Prostate gland (tissue), 2 donors: ENCODE data around the gene PYDC1. TPM values are rescaled to one million over a fixed set of nuclear protein-coding genes. Genes with fewer than 3 reads are reported as not detected.
A peak's percentile ranks its signal among the peaks of the same experiment; 100 is the strongest.
"Not testable (repeated sequence)": the region's sequence is repeated elsewhere in the genome, so short reads cannot be mapped to it uniquely, and the experiment has no call there.

ENCODE experiments used
- DNase-seq: peaks from one replicate; pipeline ENCODE4 v3.0.0-alpha.2; 2019; ENCODE audit warnings: low spot score
- H3K27ac ChIP-seq, 2 donors: fragments of 200-600 bp; sonication (generic); 2 replicates each; pipeline ENCODE4 v1.5.1; 2017 to 2019
- H3K27me3 ChIP-seq: fragments of 200-600 bp; sonication (generic); replicated peaks from 2 replicates; pipeline ENCODE4 v1.5.1; 2019; ENCODE audit not compliant: insufficient read depth
- H3K36me3 ChIP-seq, 2 donors: fragments of 200-600 bp; sonication (generic); 1 replicate in 1 of 2; 2 replicates in 1 of 2; pipeline versions ENCODE4 v1.5.1 to v1.8.1; 2017 to 2019
- H3K4me1 ChIP-seq: fragments of 200-600 bp; sonication (generic); replicated peaks from 2 replicates; pipeline ENCODE4 v1.5.1; 2019
- H3K4me3 ChIP-seq, 2 donors: fragments of 200-600 bp; sonication (generic); 2 replicates each; pipeline ENCODE4 v1.5.1; 2017 to 2019
- H3K9me3 ChIP-seq: fragments of 200-600 bp; sonication (generic); 2 replicates; pipeline ENCODE4 v1.5.1; 2017
- CTCF ChIP-seq, 4 experiments: fragments of 200-600 bp in 2 of 4; fragments of 450-650 bp in 2 of 4; sonication (generic) in 2 of 4; IDR thresholded peaks; 1 replicate in 3 of 4; 2 replicates in 1 of 4; pipeline ENCODE4 v1.5.1; 2016 to 2019; ENCODE audit warnings: antibody characterized with exemption in 4 of 4, mild to moderate bottlenecking in 2 of 4, moderate library complexity in 2 of 4
- POLR2A ChIP-seq: fragments of 450-650 bp; IDR thresholded peaks from one replicate; pipeline ENCODE4 v1.6.1; 2016; ENCODE audit warnings: antibody characterized with exemption, mild to moderate bottlenecking
- POLR2AphosphoS5 ChIP-seq: sonication (generic); formaldehyde crosslinking; IDR thresholded peaks from one replicate; pipeline ENCODE4 v1.6.1; 2017; ENCODE audit warnings: antibody characterized with exemption
- WGBS: methylation state at CpG from one replicate; pipeline ENCODE4 v1.1.5; 2018; 5-methylcytosine and 5-hydroxymethylcytosine counted together
- intact Hi-C: fragments of 100-400 bp; cut with DNase I; formaldehyde crosslinking; loops from one replicate; pipeline ENCODE4 v1.14.2; 2022
- total RNA-seq, 2 donors: library from RNA; depleted of rRNA; stranded (reverse); fragments of >200 nt; gene quantifications; one replicate each; pipeline ENCODE4 v1.1.0, GENCODE V29; 2016

The PYDC1 gene
- total RNA-seq, 2 donors from 2014 or later: not detected

DNA sequence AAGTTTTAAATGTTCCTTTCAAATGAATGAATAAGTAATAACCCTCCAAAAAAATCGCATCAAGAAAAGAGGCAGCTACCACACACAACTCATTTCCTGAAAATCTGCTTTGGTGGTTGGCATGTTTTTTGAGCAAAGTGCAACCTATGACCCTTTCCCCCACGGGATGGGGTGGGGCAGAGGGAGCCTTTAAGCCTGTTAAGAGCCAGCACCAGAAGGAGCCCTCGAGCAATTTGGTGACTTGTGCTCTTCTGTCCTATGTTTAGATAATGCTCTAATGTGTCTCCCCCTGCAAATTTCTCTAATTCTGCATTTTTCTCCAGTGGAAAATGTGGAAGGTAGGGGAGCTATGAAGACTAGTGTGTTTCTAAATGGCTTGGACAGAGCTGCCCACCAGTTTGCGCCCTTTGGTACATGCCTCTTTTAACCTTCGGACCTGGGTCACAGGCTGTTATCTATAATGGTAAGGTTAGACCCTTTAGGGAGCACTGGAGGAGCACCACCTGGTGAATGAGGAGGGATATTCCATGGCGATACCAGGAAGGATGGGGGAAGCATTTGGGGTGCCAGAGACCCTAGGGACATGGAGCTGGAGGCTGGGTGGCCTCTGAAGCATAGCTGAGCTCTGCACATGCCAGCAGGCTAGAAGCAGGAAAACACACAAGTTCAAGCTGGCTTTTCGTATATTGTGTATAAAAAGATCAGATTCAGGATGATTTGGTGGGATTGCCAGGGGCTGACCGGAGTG lies 15.9 kb downstream of the PYDC1 start:
- no peak for DNase-seq
- TF ChIP-seq CTCF (IDR thresholded peaks at IDR 0.05): no peak
- no peak for TF ChIP-seq POLR2A
- TF ChIP-seq POLR2AphosphoS5: no peak
- Histone ChIP-seq H3K4me3 (no peak overlapping the region), H3K27me3 (no peaks in the 10 kb centered on the region), H3K9me3 (no peaks in the 10 kb centered on the region), H3K4me1 (no peaks in the 10 kb centered on the region), H3K36me3 (peaks cover 0 to 4% of the 10 kb centered on the region in 2 donors), H3K27ac (peak overlapping the region in 1 of 2 donors; percentile 78)
- intact Hi-C loops: no loop called here
- 53% methylated on average over 8 of the region's 8 CpGs for WGBS

DNA sequence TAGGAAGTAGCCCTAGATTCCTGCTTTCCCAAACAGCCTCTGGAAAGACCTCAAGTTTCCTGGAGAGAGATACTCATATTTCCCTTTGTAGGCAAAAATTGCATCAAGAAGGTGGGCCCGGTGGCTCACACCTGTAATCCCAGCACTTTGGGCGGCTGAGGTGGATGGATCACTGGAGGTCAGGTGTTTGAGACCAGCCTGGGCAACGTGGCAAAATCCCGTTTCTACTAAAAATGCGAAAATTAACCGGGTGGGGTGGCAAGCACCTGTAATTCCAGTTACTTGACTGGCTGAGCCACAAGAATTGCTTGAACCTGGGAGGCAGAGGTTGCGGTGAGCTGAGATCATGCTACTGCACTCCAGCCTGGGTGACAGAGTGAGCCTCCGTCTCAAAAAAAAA lies 16.8 kb downstream of the PYDC1 start:
- H3K36me3 ChIP-seq, H3K9me3 ChIP-seq, intact Hi-C loops, H3K4me3 ChIP-seq, H3K27me3 ChIP-seq, DNase-seq, H3K4me1 ChIP-seq, H3K27ac ChIP-seq: not testable (repeated sequence)
- WGBS: 78% methylated on average over 8 of the region's 8 CpGs

- TF ChIP-seq POLR2A (no peak), POLR2AphosphoS5 (no peak), CTCF (IDR thresholded peaks at IDR 0.05) (no peak)
- Histone ChIP-seq H3K4me3 (no peak overlapping the region), H3K36me3 (peaks cover 0 to 6% of the 10 kb centered on the region in 2 donors), H3K27me3 (no peaks in the 10 kb centered on the region), H3K27ac (no peak overlapping the region), H3K9me3 (no peaks in the 10 kb centered on the region), H3K4me1 (no peaks in the 10 kb centered on the region)
- intact Hi-C loops: no loop called here
- WGBS: 91% methylated on average over 5 of the region's 5 CpGs
- DNase-seq: no peak
Observed at GRCh38 chr16:31199430-31200041, 17.4 kb downstream of the PYDC1 start.

GRCh38 chr16:31198207-31198882 lies 18.6 kb downstream of the PYDC1 start:
- intact Hi-C loops: no loop called here
- H3K4me1 ChIP-seq: no peaks in the 10 kb centered on the region
- H3K27me3 ChIP-seq: no peaks in the 10 kb centered on the region
- H3K27ac ChIP-seq: no peak overlapping the region
- H3K36me3 ChIP-seq: peaks cover 6 to 7% of the 10 kb centered on the region in 2 donors
- no peak for TF ChIP-seq CTCF (IDR thresholded peaks at IDR 0.05)
- TF ChIP-seq POLR2AphosphoS5: no peak
- TF ChIP-seq POLR2A: no peak
- H3K9me3 ChIP-seq: no peaks in the 10 kb centered on the region
- H3K4me3 ChIP-seq: no peak overlapping the region
- DNase-seq: no peak
- 46% methylated on average over 7 of the region's 7 CpGs for WGBS

DNA sequence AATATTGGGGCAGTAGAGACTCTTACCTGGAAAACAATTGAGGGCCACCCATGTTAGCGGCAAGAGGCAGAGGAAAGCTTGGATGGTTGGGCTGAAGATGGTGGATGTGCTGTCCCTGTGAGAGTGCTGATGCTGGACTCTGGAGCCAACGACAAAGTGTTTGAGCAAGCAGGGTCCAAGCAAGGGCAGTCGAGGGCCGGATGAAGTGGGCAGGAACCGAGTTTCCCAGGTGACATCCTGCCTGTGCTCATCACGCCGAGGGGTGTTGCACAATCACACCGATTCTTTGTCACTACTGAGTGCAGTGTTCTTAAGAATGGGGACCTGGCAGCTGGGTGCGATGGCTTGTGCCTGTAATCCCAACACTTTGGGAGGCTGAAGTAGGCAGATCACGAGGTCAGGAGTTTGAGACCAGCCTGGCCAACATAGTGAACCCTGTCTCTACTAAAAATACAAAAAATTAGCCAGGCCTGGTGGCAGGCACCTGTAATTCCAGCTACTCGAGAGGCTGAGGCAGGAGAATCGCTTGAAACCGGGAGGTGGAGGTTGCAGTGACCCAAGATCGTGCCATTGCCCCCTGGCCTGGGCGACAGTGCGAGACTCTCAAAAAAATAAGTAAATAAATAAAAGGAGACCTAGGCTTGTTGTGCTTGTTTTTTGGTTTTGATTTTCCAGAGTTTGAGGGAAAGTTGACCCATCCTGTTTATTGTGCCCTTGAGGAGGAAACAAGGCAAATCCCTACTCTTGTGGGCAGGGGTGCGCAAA lies 20.4 kb downstream of the PYDC1 start:
- 85% methylated on average over 17 of the region's 17 CpGs for WGBS
- TF ChIP-seq CTCF (IDR thresholded peaks at IDR 0.05) (no peak), POLR2AphosphoS5 (no peak), POLR2A (no peak)
- H3K36me3 ChIP-seq: peaks cover 6 to 16% of the 10 kb centered on the region in 2 donors
- no peak overlapping the region for H3K27ac ChIP-seq
- no peaks in the 10 kb centered on the region for H3K9me3 ChIP-seq
- no peaks in the 10 kb centered on the region for H3K27me3 ChIP-seq
- H3K4me3 ChIP-seq: no peak overlapping the region
- no peaks in the 10 kb centered on the region for H3K4me1 ChIP-seq
- DNase-seq: no peak
- intact Hi-C loops: no loop called here

- WGBS: 100% methylated on average over 11 of the region's 11 CpGs
- H3K4me3 ChIP-seq, DNase-seq, H3K27me3 ChIP-seq, H3K9me3 ChIP-seq, intact Hi-C loops, H3K27ac ChIP-seq, H3K4me1 ChIP-seq: not testable (repeated sequence)
- peaks cover 9 to 23% of the 10 kb centered on the region in 2 donors for H3K36me3 ChIP-seq
Observed at GRCh38 chr16:31195861-31196260, 21.1 kb downstream of the PYDC1 start.
